H1 (cell line): Measurements from ENCODE around the gene CMKLR1. TPM values are rescaled to one million over a fixed set of nuclear protein-coding genes. Genes with fewer than 3 reads are reported as not detected.

ENCODE experiments used
- CTCF ChIA-PET: fragments of 300-600 bp; sonication (Branson Sonifier 250); formaldehyde crosslinking; loops from one replicate; lab custom pipeline; 2021; ENCODE audit not compliant: partially characterized antibody; lab: Charles Lee
- POLR2A ChIA-PET: fragments of 300-600 bp; sonication (Branson Sonifier 250); formaldehyde crosslinking; loops from one replicate; lab custom pipeline; 2021; ENCODE audit warnings: inconsistent platforms; ENCODE audit not compliant: partially characterized antibody; lab: Charles Lee
- DNase-seq, 2 experiments: peaks; one replicate each; pipeline versions ENCODE4 v3.0.0 to v3.0.0-alpha.2; 2010 to 2022; ENCODE audit warnings: low spot score in 2 of 2, low read depth in 1 of 2, mixed read lengths in 1 of 2
- FAIRE-seq: peaks from 2 replicates; lab custom pipeline; 2011; peaks lifted over from hg19 to GRCh38; lab: Jason Lieb, UNC
- H2AFZ ChIP-seq: 2 replicates; pipeline ENCODE4 v1.8.1; 2012; ENCODE audit warnings: low read length, inconsistent platforms
- H2AK5ac ChIP-seq: 2 replicates; pipeline ENCODE4 v1.6.1; 2013; ENCODE audit warnings: low read depth, low read length
- H2BK120ac ChIP-seq: replicated peaks from 2 replicates; pipeline ENCODE3; 2013; ENCODE audit warnings: low read depth, low read length, inconsistent platforms
- H2BK12ac ChIP-seq: 2 replicates; pipeline ENCODE4 v1.6.1; 2013; ENCODE audit warnings: low read depth, low read length
- H2BK15ac ChIP-seq: 2 replicates; pipeline ENCODE4 v1.6.1; 2013; ENCODE audit warnings: low read length
- H2BK20ac ChIP-seq: 2 replicates; pipeline ENCODE4 v1.6.1; 2013; ENCODE audit warnings: low read length
- H2BK5ac ChIP-seq: 2 replicates; pipeline ENCODE4 v1.6.1; 2013; ENCODE audit warnings: low read depth, low read length
- H3K14ac ChIP-seq: 2 replicates; pipeline ENCODE4 v1.6.1; 2013; ENCODE audit warnings: inconsistent platforms; ENCODE audit not compliant: insufficient read length
- H3K18ac ChIP-seq: 2 replicates; pipeline ENCODE4 v1.6.1; 2013; ENCODE audit warnings: low read length; ENCODE audit errors: extremely low read depth
- H3K23ac ChIP-seq: 2 replicates; pipeline ENCODE4 v1.6.1; 2013; ENCODE audit warnings: inconsistent platforms; ENCODE audit not compliant: insufficient read length
- H3K23me2 ChIP-seq: 2 replicates; pipeline ENCODE4 v1.6.1; 2013; ENCODE audit warnings: low read depth, low read length
- H3K27ac ChIP-seq: 2 replicates; pipeline ENCODE4 v1.6.1; 2011; ENCODE audit warnings: low read depth, low read length, inconsistent platforms
- H3K27me3 ChIP-seq, 4 experiments: replicated peaks in 1 of 4; 1 replicate in 1 of 4; 2 replicates in 3 of 4; pipeline versions ENCODE4 v1.6.1 to v1.8.1; 2011 to 2013; ENCODE audit warnings: low read length in 3 of 4, mild to moderate bottlenecking in 3 of 4, inconsistent platforms in 2 of 4, mixed read lengths in 2 of 4, moderate library complexity in 1 of 4; ENCODE audit not compliant: control insufficient read depth in 3 of 4, insufficient read depth in 3 of 4; ENCODE audit errors: extremely low read depth in 1 of 4
- H3K36me3 ChIP-seq, 4 experiments: 2 replicates each; pipeline versions ENCODE4 v1.6.1 to v1.8.1; 2011 to 2013; ENCODE audit warnings: mild to moderate bottlenecking in 4 of 4, low read length in 3 of 4, moderate library complexity in 2 of 4, control low read depth in 1 of 4, inconsistent platforms in 1 of 4; ENCODE audit not compliant: insufficient read depth in 4 of 4, control insufficient read depth in 2 of 4
- H3K4ac ChIP-seq: replicated peaks from 2 replicates; pipeline ENCODE3; 2013; ENCODE audit warnings: low read length, low read depth, mixed read lengths, inconsistent platforms; ENCODE audit not compliant: insufficient read length
- H3K4me1 ChIP-seq, 4 experiments: replicated peaks in 1 of 4; 1 replicate in 1 of 4; 2 replicates in 3 of 4; pipeline versions ENCODE4 v1.6.1 to v1.8.1; 2011 to 2013; ENCODE audit warnings: low read length in 3 of 4, inconsistent platforms in 2 of 4, mixed read lengths in 1 of 4; ENCODE audit not compliant: insufficient read depth in 4 of 4, control insufficient read depth in 3 of 4
- H3K4me2 ChIP-seq, 2 experiments: 2 replicates each; pipeline versions ENCODE4 v1.6.1 to v1.8.1; 2011 to 2013; ENCODE audit warnings: low read depth in 2 of 2, low read length in 2 of 2, control low read depth in 1 of 2, inconsistent platforms in 1 of 2, mild to moderate bottlenecking in 1 of 2; ENCODE audit not compliant: insufficient read depth in 1 of 2
- H3K4me3 ChIP-seq, 4 experiments: fragments of 200-600, 300-600 bp in 1 of 4; sonication (generic), shearing (Covaris generic), sonication (Bioruptor Twin) in 1 of 4; 2 replicates each; pipeline versions ENCODE4 v1.5.1 to v1.8.1; 2011 to 2016; ENCODE audit warnings: low read length in 4 of 4, low read depth in 3 of 4, control low read depth in 2 of 4, inconsistent platforms in 2 of 4, mild to moderate bottlenecking in 2 of 4, mixed read lengths in 1 of 4, moderate library complexity in 1 of 4; ENCODE audit not compliant: insufficient read depth in 2 of 4; ENCODE audit errors: extremely low read depth in 1 of 4
- H3K56ac ChIP-seq: replicated peaks from 2 replicates; pipeline ENCODE3; 2013; ENCODE audit warnings: low read depth, mild to moderate bottlenecking, mixed read lengths, low read length, inconsistent platforms; ENCODE audit not compliant: insufficient read length
- H3K79me1 ChIP-seq: 2 replicates; pipeline ENCODE4 v1.6.1; 2013; ENCODE audit warnings: low read depth, low read length, control low read depth
- H3K79me2 ChIP-seq, 2 experiments: 2 replicates each; pipeline versions ENCODE4 v1.6.1 to v1.8.1; 2012 to 2013; ENCODE audit warnings: low read length in 2 of 2, mild to moderate bottlenecking in 2 of 2, inconsistent platforms in 1 of 2; ENCODE audit not compliant: insufficient read depth in 2 of 2, control insufficient read depth in 1 of 2
- H3K9ac ChIP-seq, 4 experiments: replicated peaks in 1 of 4; 1 replicate in 1 of 4; 2 replicates in 3 of 4; pipeline versions ENCODE4 v1.6.1 to v1.8.1; 2011 to 2013; ENCODE audit warnings: low read depth in 3 of 4, low read length in 3 of 4, control low read depth in 2 of 4, mild to moderate bottlenecking in 2 of 4, moderate library complexity in 2 of 4, inconsistent platforms in 1 of 4; ENCODE audit errors: extremely low read depth in 1 of 4
- H3K9me3 ChIP-seq, 2 experiments: 2 replicates each; pipeline versions ENCODE4 v1.6.1 to v1.8.1; 2012 to 2013; ENCODE audit warnings: mild to moderate bottlenecking in 2 of 2, moderate library complexity in 2 of 2, control low read depth in 1 of 2, inconsistent platforms in 1 of 2, low read depth in 1 of 2, low read length in 1 of 2, mixed read lengths in 1 of 2; ENCODE audit not compliant: insufficient read depth in 2 of 2
- H4K20me1 ChIP-seq, 2 experiments: replicated peaks in 1 of 2; 2 replicates each; pipeline versions ENCODE3 to v1.8.1; 2011 to 2013; ENCODE audit warnings: inconsistent platforms in 2 of 2, low read length in 2 of 2, mild to moderate bottlenecking in 1 of 2; ENCODE audit not compliant: insufficient read depth in 2 of 2, control insufficient read depth in 1 of 2
- H4K5ac ChIP-seq: 2 replicates; pipeline ENCODE4 v1.6.1; 2013; ENCODE audit warnings: low read length, low read depth, mixed read lengths, inconsistent platforms; ENCODE audit not compliant: insufficient read length
- H4K8ac ChIP-seq: 2 replicates; pipeline ENCODE4 v1.8.0; 2013; ENCODE audit warnings: mild to moderate bottlenecking, moderate library complexity, low read length, inconsistent platforms; ENCODE audit not compliant: insufficient read depth; ENCODE audit errors: extremely low read depth
- H4K91ac ChIP-seq: replicated peaks from 2 replicates; pipeline ENCODE3; 2013; ENCODE audit warnings: low read length, mixed read lengths, inconsistent platforms; ENCODE audit not compliant: insufficient read length
- ATF3 ChIP-seq: IDR thresholded peaks from 2 replicates; pipeline ENCODE4 v1.6.1; 2011; ENCODE audit warnings: low read depth, mild to moderate bottlenecking, low read length; ENCODE audit not compliant: insufficient read depth
- BCL11A ChIP-seq, 2 experiments: IDR thresholded peaks; one replicate each; pipeline ENCODE4 v1.6.1; 2011; ENCODE audit warnings: low read depth in 2 of 2, low read length in 2 of 2, mild to moderate bottlenecking in 2 of 2
- BRCA1 ChIP-seq: IDR thresholded peaks from 2 replicates; pipeline ENCODE4 v1.6.1; 2012; ENCODE audit warnings: low read depth, low read length, improper control_type of control experiment
- CHD1 ChIP-seq: IDR thresholded peaks from 2 replicates; pipeline ENCODE4 v1.6.1; 2012; ENCODE audit warnings: low read depth, low read length, improper control_type of control experiment
- E2F6 ChIP-seq: IDR thresholded peaks from 2 replicates; pipeline ENCODE4 v1.6.1; 2012; ENCODE audit warnings: inconsistent platforms
- EGR1 ChIP-seq: IDR thresholded peaks from 2 replicates; pipeline ENCODE4 v1.6.1; 2011; ENCODE audit warnings: low read depth, low read length, borderline replicate concordance
- HDAC2 ChIP-seq, 2 experiments: fragments of 300-600 bp in 1 of 2; sonication (generic) in 1 of 2; IDR thresholded peaks; 2 replicates each; pipeline ENCODE4 v1.6.1; 2011 to 2012; ENCODE audit warnings: low read depth in 2 of 2, low read length in 2 of 2, mild to moderate bottlenecking in 2 of 2, moderate library complexity in 2 of 2, borderline replicate concordance in 1 of 2, inconsistent platforms in 1 of 2
- KDM4A ChIP-seq: IDR thresholded peaks from one replicate; pipeline ENCODE4 v1.7.1; 2012; ENCODE audit warnings: low read depth, mild to moderate bottlenecking, moderate library complexity, low read length, inconsistent platforms; ENCODE audit not compliant: severe bottlenecking
- MAX ChIP-seq: IDR thresholded peaks from 2 replicates; pipeline ENCODE4 v1.6.1; 2012; ENCODE audit warnings: inconsistent platforms
- PHF8 ChIP-seq: fragments of 200-600 bp; sonication (generic); conservative IDR thresholded peaks from 2 replicates; pipeline ENCODE4 v1.7.1; 2012; ENCODE audit warnings: low read depth, mild to moderate bottlenecking, inconsistent platforms, low read length, moderate library complexity
- SAP30 ChIP-seq: fragments of 300-600 bp; sonication (generic); IDR thresholded peaks from 2 replicates; pipeline ENCODE4 v1.7.1; 2012; ENCODE audit warnings: low read length, moderate library complexity, mild to moderate bottlenecking, inconsistent platforms; ENCODE audit not compliant: insufficient read depth, insufficient replicate concordance
- TBP ChIP-seq: IDR thresholded peaks from 2 replicates; pipeline ENCODE4 v1.6.1; 2011; ENCODE audit warnings: low read depth, low read length, improper control_type of control experiment
- WGBS, 2 experiments: shearing (Covaris generic) in 1 of 2; methylation state at CpG; one replicate each; pipeline versions ENCODE4 v1.1.6 to v1.1.7; 2013 to 2015; ENCODE audit warnings: low lambda C conversion rate in 2 of 2, mixed read lengths in 2 of 2, inconsistent platforms in 1 of 2, low coverage in 1 of 2, missing lambda C conversion rate in 1 of 2; ENCODE audit not compliant: insufficient replicate concordance in 2 of 2, insufficient coverage in 1 of 2, insufficient read length in 1 of 2; ENCODE audit errors: extremely low coverage in 1 of 2, missing lambda C conversion rate in 1 of 2; 5-methylcytosine and 5-hydroxymethylcytosine counted together
- polyA plus RNA-seq, 7 experiments: library from polyadenylated mRNA; depleted of rRNA in 3 of 7; stranded (reverse) in 5 of 7; unstranded in 2 of 7; fragments of >200 nt in 5 of 7; fragments of 200-250 nt in 2 of 7; gene quantifications; 1 replicate in 5 of 7; 2 replicates in 1 of 7; 4 replicates in 1 of 7; pipeline versions ENCODE4 v1.2.1 to v1.2.3, GENCODE V29; 2011 to 2013; ENCODE audit warnings: missing spikeins in 2 of 7, mixed read lengths in 2 of 7
- total RNA-seq: library from RNA; stranded (reverse); fragmentation: NEBNext Ultra II Directional; extraction: Animal tissue kit (Norgen Biotek cat#: 25700); gene quantifications from 2 replicates; pipeline ENCODE4 v1.2.1, GENCODE V29; 2021

CMKLR1 gene
- total and polyA plus RNA-seq, 2 of the 8 experiments (the other 6 are each of a cell fraction or from before 2014, with no cell fraction given), result 2.1 to 2.8 TPM

GRCh38 chr12:108252523-108252922 lies 86.6 kb downstream of the CMKLR1 start:
- no peak for FAIRE-seq
- no peak overlapping the region for H4K5ac ChIP-seq
- 97% methylated on average over 7 of the region's 7 CpGs; no CpG with 5 or more reads in 1 of the 2 experiments for WGBS, 2 experiments
- no peak for TF ChIP-seq E2F6
- no peak for TF ChIP-seq KDM4A
- no peak for TF ChIP-seq PHF8
- no peak for TF ChIP-seq ATF3
- no peak for TF ChIP-seq EGR1
- no peak for TF ChIP-seq SAP30
- TF ChIP-seq TBP, result no peak
- no peak for TF ChIP-seq HDAC2 (IDR thresholded peaks at IDR 0.05; ENCODE audit: borderline replicate concordance in 1 of 2, low read depth in 2 of 2, low read length in 2 of 2)
- TF ChIP-seq MAX, result no peak
- TF ChIP-seq BRCA1, result no peak
- TF ChIP-seq BCL11A (IDR thresholded peaks at IDR 0.05; ENCODE audit: low read depth in 2 of 2, low read length in 2 of 2), result no peak
- TF ChIP-seq CHD1, result no peak

More at GRCh38 chr12:108252523-108252922, 86.6 kb downstream of the CMKLR1 start:
- Histone ChIP-seq H3K14ac (no peak overlapping the region), H3K23me2 (no peaks in the 10 kb centered on the region), H3K56ac (no peak overlapping the region), H3K18ac (no peak overlapping the region), H3K27ac (no peak overlapping the region), H3K79me1 (no peaks in the 10 kb centered on the region), H3K4me2 (no peak overlapping the region), H2AFZ (no peak overlapping the region), H2BK5ac (no peak overlapping the region), H4K91ac (no peak overlapping the region), H2BK120ac (peak overlapping the region; percentile 67), H3K9ac (no peak overlapping the region), H2AK5ac (no peak overlapping the region; the same call in 1 of the 2 replicates), H3K4ac (peak overlapping the region; percentile 23), H3K4me1 (peaks cover 0 to 8% (median 4%) of the 10 kb centered on the region in 4 experiments; a peak in 3 of 7 replicates), H3K4me3 (no peak overlapping the region), H2BK12ac (no peak overlapping the region), H4K8ac (no peak overlapping the region), H3K9me3 (no peaks in the 10 kb centered on the region), H3K23ac (no peak overlapping the region), H3K79me2 (no peaks in the 10 kb centered on the region), H2BK15ac (no peak overlapping the region), H3K36me3 (no peaks in the 10 kb centered on the region), H2BK20ac (peak overlapping the region; percentile 89; the same call in 1 of the 2 replicates), H4K20me1 (no peaks in the 10 kb centered on the region), H3K27me3 (no peaks in the 10 kb centered on the region)
- DNase-seq, result no peak
- POLR2A ChIA-PET, result no interaction called here
- CTCF ChIA-PET, result interaction anchor here (1.1 kb wide), 1 partner anchor 238 kb away, joined by 3 read pairs; no protein-coding TSS in a partner anchor
